HCT116 (cell line): ENCODE results near the gene YIPF1. TPM values are rescaled to one million over a fixed set of nuclear protein-coding genes. Genes with fewer than 3 reads are reported as not detected.

Experiments
- ATAC-seq: fragments of 200-7000 bp; cut with Tn5 transposase; 2 replicates; pipeline ENCODE4 v1.9.1; 2020; ENCODE audit warnings: mild to moderate bottlenecking, moderate library complexity
- Bru-seq: library from RNA; stranded (reverse); fragments of 400-500 nt; gene quantifications from one replicate; lab custom pipeline; 2021; lab: Mats Ljungman, UMichigan
- BruChase-seq, 2 experiments: library from RNA; stranded (reverse); fragments of 400-500 nt; gene quantifications; one replicate each; lab custom pipeline; 2021; lab: Mats Ljungman, UMichigan
- BruUV-seq: library from RNA; stranded (reverse); fragments of 400-500 nt; replicated peaks from 2 replicates; lab custom pipeline; 2021; lab: Mats Ljungman, UMichigan
- CTCF ChIA-PET: fragments of 300-600 bp; sonication (Branson Sonifier 250); formaldehyde crosslinking; loops from one replicate; lab custom pipeline; 2021; ENCODE audit warnings: antibody characterized with exemption; lab: Charles Lee
- POLR2A ChIA-PET: fragments of 300-600, 350-600 bp; sonication (Branson Sonifier 250); formaldehyde crosslinking; loops from one replicate; lab custom pipeline; 2021; ENCODE audit warnings: antibody characterized with exemption; lab: Charles Lee
- RAD21 ChIA-PET, 2 experiments: fragments of 300-600 bp; sonication (Branson Sonifier 250); formaldehyde crosslinking; loops; one replicate each; lab custom pipeline; 2023; ENCODE audit warnings: low total read pairs in 2 of 2; ENCODE audit not compliant: uncharacterized antibody in 2 of 2, unreplicated experiment in 2 of 2, low non-redundant PET in 1 of 2; lab: Charles Lee
- DNase-seq: peaks from one replicate; pipeline ENCODE4 v3.0.0-alpha.2; 2010; ENCODE audit warnings: low read depth, low spot score
- H2AFZ ChIP-seq: fragments of 200-600 bp; shearing (Covaris generic), sonication (generic); 2 replicates; pipeline ENCODE4 v1.6.1; 2017; ENCODE audit warnings: low read depth, mixed run types, mixed read lengths, antibody characterized with exemption, low read length; ENCODE audit not compliant: poor library complexity, severe bottlenecking
- H3K27ac ChIP-seq: 2 replicates; pipeline ENCODE4 v1.5.1; 2012; ENCODE audit warnings: low read depth, low read length
- H3K27me3 ChIP-seq: fragments of 200-600 bp; sonication (generic); 2 replicates; pipeline ENCODE4 v1.6.1; 2016; ENCODE audit warnings: mixed run types, low read length, mixed read lengths; ENCODE audit not compliant: insufficient read depth
- H3K36me3 ChIP-seq, 2 experiments: fragments of 200-500 bp in 1 of 2; fragments of 200-600 bp in 1 of 2; sonication (Bioruptor generic) in 1 of 2; sonication (generic) in 1 of 2; 2 replicates each; pipeline versions ENCODE4 v1.5.1 to v1.6.1; 2014 to 2016; ENCODE audit warnings: low read length in 2 of 2, inconsistent platforms in 1 of 2, mixed read lengths in 1 of 2, mixed run types in 1 of 2; ENCODE audit not compliant: insufficient read depth in 2 of 2, control insufficient read depth in 1 of 2
- H3K4me1 ChIP-seq, 2 experiments: fragments of 200-600 bp in 1 of 2; sonication (generic) in 1 of 2; 2 replicates each; pipeline versions ENCODE4 v1.5.1 to v1.6.1; 2012 to 2017; ENCODE audit warnings: low read length in 2 of 2, inconsistent platforms in 1 of 2, mild to moderate bottlenecking in 1 of 2, mixed read lengths in 1 of 2, mixed run types in 1 of 2, moderate library complexity in 1 of 2; ENCODE audit not compliant: insufficient read depth in 2 of 2, control insufficient read depth in 1 of 2
- H3K4me2 ChIP-seq: fragments of 200-600 bp; sonication (generic); 2 replicates; pipeline ENCODE4 v1.6.1; 2017; ENCODE audit warnings: mixed run types, low read length, mixed read lengths
- H3K4me3 ChIP-seq, 2 experiments: fragments of 200-600 bp in 1 of 2; sonication (generic) in 1 of 2; replicated peaks in 1 of 2; 2 replicates each; pipeline ENCODE4 v1.5.1; 2011 to 2016; ENCODE audit warnings: low read length in 2 of 2, control low read depth in 1 of 2, low read depth in 1 of 2, mild to moderate bottlenecking in 1 of 2, mixed read lengths in 1 of 2, mixed run types in 1 of 2
- H3K79me2 ChIP-seq: fragments of 200-600 bp; sonication (generic); 2 replicates; pipeline ENCODE4 v1.6.1; 2017; ENCODE audit warnings: mild to moderate bottlenecking, mixed run types, low read length, moderate library complexity, mixed read lengths; ENCODE audit not compliant: insufficient read depth
- H3K9ac ChIP-seq: fragments of 200-600 bp; sonication (generic); 2 replicates; pipeline ENCODE4 v1.6.1; 2016; ENCODE audit warnings: low read length, mixed read lengths
- H3K9me2 ChIP-seq: fragments of 200-600 bp; sonication (generic), shearing (Covaris generic); 2 replicates; pipeline ENCODE4 v1.6.1; 2017; ENCODE audit warnings: mixed run types, mild to moderate bottlenecking, moderate library complexity; ENCODE audit not compliant: insufficient read depth
- H3K9me3 ChIP-seq, 2 experiments: fragments of 200-500 bp in 1 of 2; fragments of 200-600 bp in 1 of 2; sonication (Bioruptor generic) in 1 of 2; sonication (generic) in 1 of 2; 2 replicates each; pipeline ENCODE4 v1.6.1; 2014 to 2017; ENCODE audit warnings: low read length in 2 of 2, mixed read lengths in 2 of 2, inconsistent platforms in 1 of 2, low read depth in 1 of 2, mild to moderate bottlenecking in 1 of 2, mixed run types in 1 of 2, moderate library complexity in 1 of 2; ENCODE audit not compliant: control insufficient read depth in 1 of 2, insufficient read depth in 1 of 2
- H4K20me1 ChIP-seq: fragments of 200-600 bp; sonication (generic), shearing (Covaris generic); 2 replicates; pipeline ENCODE4 v1.6.1; 2017; ENCODE audit warnings: mixed run types, mild to moderate bottlenecking, moderate library complexity; ENCODE audit not compliant: insufficient read depth
- CBX3 ChIP-seq: IDR thresholded peaks from 2 replicates; pipeline ENCODE4 v1.6.1; 2012; ENCODE audit warnings: low read depth
- CEBPB ChIP-seq: IDR thresholded peaks from 2 replicates; pipeline ENCODE4 v1.6.1; 2012; ENCODE audit warnings: low read depth
- EGR1 ChIP-seq: IDR thresholded peaks from 2 replicates; pipeline ENCODE4 v1.6.1; 2012; ENCODE audit warnings: low read depth
- ELF1 ChIP-seq: IDR thresholded peaks from 2 replicates; pipeline ENCODE4 v1.6.1; 2012; ENCODE audit warnings: low read depth, borderline replicate concordance
- EZH2 ChIP-seq: fragments of 200-600 bp; sonication (generic); IDR thresholded peaks from 2 replicates; pipeline ENCODE4 v1.6.1; 2017; ENCODE audit warnings: antibody characterized with exemption, mixed run types
- FOSL1 ChIP-seq: IDR thresholded peaks from 2 replicates; pipeline ENCODE4 v1.6.1; 2012; ENCODE audit warnings: low read depth
- JUND ChIP-seq: IDR thresholded peaks from 2 replicates; pipeline ENCODE4 v1.6.1; 2012
- MAX ChIP-seq: IDR thresholded peaks from 2 replicates; pipeline ENCODE4 v1.6.1; 2012
- POLR2AphosphoS5 ChIP-seq: IDR thresholded peaks from 2 replicates; pipeline ENCODE4 v1.6.1; 2011; ENCODE audit warnings: mild to moderate bottlenecking, low read depth, low read length, moderate library complexity
- SIN3A ChIP-seq: IDR thresholded peaks from 2 replicates; pipeline ENCODE4 v1.6.1; 2012; ENCODE audit warnings: low read depth
- SP1 ChIP-seq: IDR thresholded peaks from 2 replicates; pipeline ENCODE4 v1.6.1; 2012; ENCODE audit warnings: low read depth
- ZFX ChIP-seq: fragments of 450-650 bp; IDR thresholded peaks from 2 replicates; pipeline ENCODE4 v1.6.1; 2017
- intact Hi-C: fragments of 100-400 bp; cut with micrococcal nuclease; formaldehyde crosslinking; loops from 2 replicates; pipeline ENCODE4 v1.10.0; 2022
- long read RNA-seq: library from polyadenylated mRNA; unstranded; transcript quantifications from one replicate; pipeline ENCODE4 v2.0.0, GENCODE V29; 2021; ENCODE audit not compliant: unreplicated experiment
- polyA plus RNA-seq: library from polyadenylated mRNA; unstranded; fragments of >200 nt; gene quantifications from 2 replicates; pipeline ENCODE4 v1.2.1, GENCODE V29; 2012; ENCODE audit warnings: missing spikeins
- total RNA-seq: library from RNA; stranded (reverse); gene quantifications from one replicate; pipeline ENCODE4 v1.2.1, GENCODE V29; 2021; ENCODE audit not compliant: unreplicated experiment

The YIPF1 gene
- 16.4 TPM for total RNA-seq
- polyA plus RNA-seq: 13.4 and 15.3 TPM in 2 replicates
- Bru-seq, nascent RNA: percentile 57 among the genes with signal in this experiment
- percentile 60 among the genes with signal in this experiment for BruChase-seq, experiment 1, labeled RNA remaining after a 6-hour chase
- percentile 58 among the genes with signal in this experiment for BruChase-seq, experiment 2, labeled RNA remaining after a 2-hour chase
- long read RNA-seq, transcript YIPF1-203 (11 exons, 1,602 nt): major isoform, 8 of 36 reads
- long read RNA-seq, transcript YIPF1-201 (11 exons, 1,858 nt): minor isoform, 5 of 36 reads
- long read RNA-seq, partial matches to known transcripts: 9 of 36 reads
- long read RNA-seq, other reads (novel, unspliced or antisense): 14 of 36 reads

DNA sequence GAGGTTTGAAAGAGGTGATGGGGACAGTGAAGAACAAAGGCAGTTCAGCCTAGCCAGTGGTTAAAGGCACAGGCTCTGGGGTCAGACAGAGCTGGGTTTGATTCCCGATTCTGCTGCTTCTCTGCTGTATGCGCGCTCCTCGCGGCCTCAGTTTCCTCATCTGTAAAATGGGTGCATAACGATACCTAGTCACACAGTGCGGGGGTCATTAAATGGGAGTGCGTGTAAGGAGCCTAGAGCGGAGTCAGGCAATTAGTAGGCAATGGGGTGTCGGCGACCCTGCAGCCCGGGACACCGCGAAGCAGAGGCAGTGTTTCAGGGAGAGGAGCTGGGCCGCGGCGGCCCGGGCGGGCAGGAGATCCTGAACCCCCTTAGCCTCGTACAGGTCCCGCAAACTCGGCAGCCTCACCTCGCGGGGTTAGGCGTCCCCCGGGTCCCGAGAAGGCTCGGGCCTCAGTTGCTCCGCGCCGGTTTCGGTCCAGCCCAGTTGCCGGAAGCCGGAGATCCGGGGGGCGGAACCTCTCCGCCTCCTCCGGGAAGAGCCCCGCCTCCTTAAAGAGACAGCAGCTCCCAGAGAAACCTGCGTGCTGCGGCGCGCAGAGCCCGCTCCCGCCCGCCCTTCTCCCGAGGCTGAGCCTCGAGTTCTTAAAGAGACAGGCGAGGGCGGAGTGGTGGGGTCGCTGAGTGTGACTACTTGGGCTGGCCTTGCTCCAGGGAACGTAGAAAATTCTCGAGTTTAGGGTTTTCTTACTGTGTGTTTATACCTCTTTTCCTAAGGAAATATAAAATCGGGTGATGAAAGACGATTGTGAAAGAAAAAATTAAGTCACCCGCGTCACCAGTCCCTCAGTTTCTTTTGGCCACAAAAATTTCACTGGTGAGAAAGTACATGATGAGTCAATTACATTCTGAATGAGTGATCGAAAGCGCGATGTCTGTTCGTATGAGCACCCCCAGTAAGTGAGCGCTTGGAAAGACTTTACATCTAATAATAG, at the start of gene YIPF1:
Gene YIPF1 (minus strand): TSS at position 494 of the 995 bp plus-strand sequence. CDS start 860 bp downstream, outside the sequence.
- POLR2A ChIA-PET: no interaction called here
- CTCF ChIA-PET: interaction anchor here (1.0 to 2.5 kb wide), 2 partner anchors 11 to 56 kb away, joined by 8 to 15 read pairs; partner anchors contain the start of genes IFT25 and LRRC42
- TF ChIP-seq CBX3 (no peak; the same call in 1 of the 2 replicates), SIN3A (peak; percentile 64), FOSL1 (peak; percentile 2; the same call in 1 of the 2 replicates), CEBPB (0 out of 2 replicates have a peak, but pooled peaks have one; percentile 29), JUND (no peak), ZFX (peak; percentile 40; the same call in 1 of the 2 replicates), MAX (peak; percentile 95), POLR2AphosphoS5 (peak; percentile 67), ELF1 (peak; percentile 69), EZH2 (no peak), EGR1 (no peak), SP1 (peak; percentile 95)
- no peaks in the 10 kb centered on the region for H3K79me2 ChIP-seq
- H4K20me1 ChIP-seq: no peaks in the 10 kb centered on the region
- H3K27ac ChIP-seq: peak within 1 kb of the TSS; percentile 36
- DNase-seq (peak; percentile 74), ATAC-seq (peak; percentile 99)
- peaks cover 8 to 23% of the 10 kb centered on the region in 2 experiments for H3K4me1 ChIP-seq
- RAD21 ChIA-PET: interaction anchor here in 1 of 2 experiments (0.9 kb wide), 1 partner anchor 56 kb away, joined by 3 read pairs; the partner anchor contains the start of gene IFT25
- H3K4me2 ChIP-seq: peak within 1 kb of the TSS; percentile 82
- H3K27me3 ChIP-seq: no peaks in the 10 kb centered on the region
- H2AFZ ChIP-seq: peak within 1 kb of the TSS; percentile 79
- H3K4me3 ChIP-seq: peak within 1 kb of the TSS; percentile 86 to 92
- intact Hi-C loops: loop anchor here (2.0 kb wide), 1 partner anchor 57 kb away; the partner anchor contains the start of gene LRRC42
- no peaks in the 10 kb centered on the region for H3K36me3 ChIP-seq
- H3K9ac ChIP-seq: peak within 1 kb of the TSS; percentile 64
- no peaks in the 10 kb centered on the region for H3K9me3 ChIP-seq
- no peaks in the 10 kb centered on the region for H3K9me2 ChIP-seq
- TSS peak; percentile 61 for BruUV-seq
